H1 (cell line): ENCODE measurements around the gene TRAF1. TPM values are rescaled to one million over a fixed set of nuclear protein-coding genes. Genes with fewer than 3 reads are reported as not detected.

ENCODE experiments used
- CTCF ChIA-PET: fragments of 300-600 bp; sonication (Branson Sonifier 250); formaldehyde crosslinking; loops from one replicate; lab custom pipeline; 2021; ENCODE audit not compliant: partially characterized antibody; lab: Charles Lee
- POLR2A ChIA-PET: fragments of 300-600 bp; sonication (Branson Sonifier 250); formaldehyde crosslinking; loops from one replicate; lab custom pipeline; 2021; ENCODE audit warnings: inconsistent platforms; ENCODE audit not compliant: partially characterized antibody; lab: Charles Lee
- DNase-seq, 2 experiments: peaks; one replicate each; pipeline versions ENCODE4 v3.0.0 to v3.0.0-alpha.2; 2010 to 2022; ENCODE audit warnings: low spot score in 2 of 2, low read depth in 1 of 2, mixed read lengths in 1 of 2
- FAIRE-seq: peaks from 2 replicates; lab custom pipeline; 2011; peaks lifted over from hg19 to GRCh38; lab: Jason Lieb, UNC
- H2AFZ ChIP-seq: 2 replicates; pipeline ENCODE4 v1.8.1; 2012; ENCODE audit warnings: low read length, inconsistent platforms
- H2AK5ac ChIP-seq: 2 replicates; pipeline ENCODE4 v1.6.1; 2013; ENCODE audit warnings: low read depth, low read length
- H2BK120ac ChIP-seq: replicated peaks from 2 replicates; pipeline ENCODE3; 2013; ENCODE audit warnings: low read depth, low read length, inconsistent platforms
- H2BK12ac ChIP-seq: 2 replicates; pipeline ENCODE4 v1.6.1; 2013; ENCODE audit warnings: low read depth, low read length
- H2BK15ac ChIP-seq: 2 replicates; pipeline ENCODE4 v1.6.1; 2013; ENCODE audit warnings: low read length
- H2BK20ac ChIP-seq: 2 replicates; pipeline ENCODE4 v1.6.1; 2013; ENCODE audit warnings: low read length
- H2BK5ac ChIP-seq: 2 replicates; pipeline ENCODE4 v1.6.1; 2013; ENCODE audit warnings: low read depth, low read length
- H3K14ac ChIP-seq: 2 replicates; pipeline ENCODE4 v1.6.1; 2013; ENCODE audit warnings: inconsistent platforms; ENCODE audit not compliant: insufficient read length
- H3K18ac ChIP-seq: 2 replicates; pipeline ENCODE4 v1.6.1; 2013; ENCODE audit warnings: low read length; ENCODE audit errors: extremely low read depth
- H3K23ac ChIP-seq: 2 replicates; pipeline ENCODE4 v1.6.1; 2013; ENCODE audit warnings: inconsistent platforms; ENCODE audit not compliant: insufficient read length
- H3K23me2 ChIP-seq: 2 replicates; pipeline ENCODE4 v1.6.1; 2013; ENCODE audit warnings: low read depth, low read length
- H3K27ac ChIP-seq: 2 replicates; pipeline ENCODE4 v1.6.1; 2011; ENCODE audit warnings: low read depth, low read length, inconsistent platforms
- H3K27me3 ChIP-seq, 4 experiments: replicated peaks in 1 of 4; 1 replicate in 1 of 4; 2 replicates in 3 of 4; pipeline versions ENCODE4 v1.6.1 to v1.8.1; 2011 to 2013; ENCODE audit warnings: low read length in 3 of 4, mild to moderate bottlenecking in 3 of 4, inconsistent platforms in 2 of 4, mixed read lengths in 2 of 4, moderate library complexity in 1 of 4; ENCODE audit not compliant: control insufficient read depth in 3 of 4, insufficient read depth in 3 of 4; ENCODE audit errors: extremely low read depth in 1 of 4
- H3K36me3 ChIP-seq, 4 experiments: 2 replicates each; pipeline versions ENCODE4 v1.6.1 to v1.8.1; 2011 to 2013; ENCODE audit warnings: mild to moderate bottlenecking in 4 of 4, low read length in 3 of 4, moderate library complexity in 2 of 4, control low read depth in 1 of 4, inconsistent platforms in 1 of 4; ENCODE audit not compliant: insufficient read depth in 4 of 4, control insufficient read depth in 2 of 4
- H3K4ac ChIP-seq: replicated peaks from 2 replicates; pipeline ENCODE3; 2013; ENCODE audit warnings: low read length, low read depth, mixed read lengths, inconsistent platforms; ENCODE audit not compliant: insufficient read length
- H3K4me1 ChIP-seq, 4 experiments: replicated peaks in 1 of 4; 1 replicate in 1 of 4; 2 replicates in 3 of 4; pipeline versions ENCODE4 v1.6.1 to v1.8.1; 2011 to 2013; ENCODE audit warnings: low read length in 3 of 4, inconsistent platforms in 2 of 4, mixed read lengths in 1 of 4; ENCODE audit not compliant: insufficient read depth in 4 of 4, control insufficient read depth in 3 of 4
- H3K4me2 ChIP-seq, 2 experiments: 2 replicates each; pipeline versions ENCODE4 v1.6.1 to v1.8.1; 2011 to 2013; ENCODE audit warnings: low read depth in 2 of 2, low read length in 2 of 2, control low read depth in 1 of 2, inconsistent platforms in 1 of 2, mild to moderate bottlenecking in 1 of 2; ENCODE audit not compliant: insufficient read depth in 1 of 2
- H3K4me3 ChIP-seq, 4 experiments: fragments of 200-600, 300-600 bp in 1 of 4; sonication (generic), shearing (Covaris generic), sonication (Bioruptor Twin) in 1 of 4; 2 replicates each; pipeline versions ENCODE4 v1.5.1 to v1.8.1; 2011 to 2016; ENCODE audit warnings: low read length in 4 of 4, low read depth in 3 of 4, control low read depth in 2 of 4, inconsistent platforms in 2 of 4, mild to moderate bottlenecking in 2 of 4, mixed read lengths in 1 of 4, moderate library complexity in 1 of 4; ENCODE audit not compliant: insufficient read depth in 2 of 4; ENCODE audit errors: extremely low read depth in 1 of 4
- H3K56ac ChIP-seq: replicated peaks from 2 replicates; pipeline ENCODE3; 2013; ENCODE audit warnings: low read depth, mild to moderate bottlenecking, mixed read lengths, low read length, inconsistent platforms; ENCODE audit not compliant: insufficient read length
- H3K79me1 ChIP-seq: 2 replicates; pipeline ENCODE4 v1.6.1; 2013; ENCODE audit warnings: low read depth, low read length, control low read depth
- H3K79me2 ChIP-seq, 2 experiments: 2 replicates each; pipeline versions ENCODE4 v1.6.1 to v1.8.1; 2012 to 2013; ENCODE audit warnings: low read length in 2 of 2, mild to moderate bottlenecking in 2 of 2, inconsistent platforms in 1 of 2; ENCODE audit not compliant: insufficient read depth in 2 of 2, control insufficient read depth in 1 of 2
- H3K9ac ChIP-seq, 4 experiments: replicated peaks in 1 of 4; 1 replicate in 1 of 4; 2 replicates in 3 of 4; pipeline versions ENCODE4 v1.6.1 to v1.8.1; 2011 to 2013; ENCODE audit warnings: low read depth in 3 of 4, low read length in 3 of 4, control low read depth in 2 of 4, mild to moderate bottlenecking in 2 of 4, moderate library complexity in 2 of 4, inconsistent platforms in 1 of 4; ENCODE audit errors: extremely low read depth in 1 of 4
- H3K9me3 ChIP-seq, 2 experiments: 2 replicates each; pipeline versions ENCODE4 v1.6.1 to v1.8.1; 2012 to 2013; ENCODE audit warnings: mild to moderate bottlenecking in 2 of 2, moderate library complexity in 2 of 2, control low read depth in 1 of 2, inconsistent platforms in 1 of 2, low read depth in 1 of 2, low read length in 1 of 2, mixed read lengths in 1 of 2; ENCODE audit not compliant: insufficient read depth in 2 of 2
- H4K20me1 ChIP-seq, 2 experiments: replicated peaks in 1 of 2; 2 replicates each; pipeline versions ENCODE3 to v1.8.1; 2011 to 2013; ENCODE audit warnings: inconsistent platforms in 2 of 2, low read length in 2 of 2, mild to moderate bottlenecking in 1 of 2; ENCODE audit not compliant: insufficient read depth in 2 of 2, control insufficient read depth in 1 of 2
- H4K5ac ChIP-seq: 2 replicates; pipeline ENCODE4 v1.6.1; 2013; ENCODE audit warnings: low read length, low read depth, mixed read lengths, inconsistent platforms; ENCODE audit not compliant: insufficient read length
- H4K8ac ChIP-seq: 2 replicates; pipeline ENCODE4 v1.8.0; 2013; ENCODE audit warnings: mild to moderate bottlenecking, moderate library complexity, low read length, inconsistent platforms; ENCODE audit not compliant: insufficient read depth; ENCODE audit errors: extremely low read depth
- H4K91ac ChIP-seq: replicated peaks from 2 replicates; pipeline ENCODE3; 2013; ENCODE audit warnings: low read length, mixed read lengths, inconsistent platforms; ENCODE audit not compliant: insufficient read length
- CEBPB ChIP-seq: IDR thresholded peaks from 2 replicates; pipeline ENCODE4 v1.6.1; 2012; ENCODE audit warnings: low read depth, low read length
- CHD1 ChIP-seq: IDR thresholded peaks from 2 replicates; pipeline ENCODE4 v1.6.1; 2012; ENCODE audit warnings: low read depth, low read length, improper control_type of control experiment
- CHD2 ChIP-seq: IDR thresholded peaks from 2 replicates; pipeline ENCODE4 v1.6.1; 2012; ENCODE audit warnings: low read length, improper control_type of control experiment
- POLR2A ChIP-seq, 2 experiments: IDR thresholded peaks; 1 replicate in 1 of 2; 2 replicates in 1 of 2; pipeline ENCODE4 v1.6.1; 2011; ENCODE audit warnings: low read depth in 2 of 2, low read length in 2 of 2, mild to moderate bottlenecking in 2 of 2; ENCODE audit errors: control extremely low read depth in 1 of 2
- POLR2AphosphoS5 ChIP-seq: IDR thresholded peaks from 2 replicates; pipeline ENCODE4 v1.6.1; 2011; ENCODE audit warnings: low read depth, low read length
- POU5F1 ChIP-seq: IDR thresholded peaks from 2 replicates; pipeline ENCODE4 v1.6.1; 2011; ENCODE audit warnings: low read depth, mild to moderate bottlenecking, low read length, moderate library complexity
- RXRA ChIP-seq: IDR thresholded peaks from 2 replicates; pipeline ENCODE4 v1.6.1; 2011; ENCODE audit warnings: low read depth, mild to moderate bottlenecking, low read length, moderate library complexity; ENCODE audit not compliant: insufficient read depth
- SP1 ChIP-seq: IDR thresholded peaks from 2 replicates; pipeline ENCODE4 v1.6.1; 2011; ENCODE audit warnings: low read depth, low read length
- TEAD4 ChIP-seq: IDR thresholded peaks from 2 replicates; pipeline ENCODE4 v1.6.1; 2012; ENCODE audit warnings: low read depth, low read length, inconsistent platforms, mixed read lengths
- WGBS, 2 experiments: shearing (Covaris generic) in 1 of 2; methylation state at CpG; one replicate each; pipeline versions ENCODE4 v1.1.6 to v1.1.7; 2013 to 2015; ENCODE audit warnings: low lambda C conversion rate in 2 of 2, mixed read lengths in 2 of 2, inconsistent platforms in 1 of 2, low coverage in 1 of 2, missing lambda C conversion rate in 1 of 2; ENCODE audit not compliant: insufficient replicate concordance in 2 of 2, insufficient coverage in 1 of 2, insufficient read length in 1 of 2; ENCODE audit errors: extremely low coverage in 1 of 2, missing lambda C conversion rate in 1 of 2; 5-methylcytosine and 5-hydroxymethylcytosine counted together
- polyA plus RNA-seq, 7 experiments: library from polyadenylated mRNA; depleted of rRNA in 3 of 7; stranded (reverse) in 5 of 7; unstranded in 2 of 7; fragments of >200 nt in 5 of 7; fragments of 200-250 nt in 2 of 7; gene quantifications; 1 replicate in 5 of 7; 2 replicates in 1 of 7; 4 replicates in 1 of 7; pipeline versions ENCODE4 v1.2.1 to v1.2.3, GENCODE V29; 2011 to 2013; ENCODE audit warnings: missing spikeins in 2 of 7, mixed read lengths in 2 of 7
- total RNA-seq: library from RNA; stranded (reverse); fragmentation: NEBNext Ultra II Directional; extraction: Animal tissue kit (Norgen Biotek cat#: 25700); gene quantifications from 2 replicates; pipeline ENCODE4 v1.2.1, GENCODE V29; 2021
- TF ChIP-seq, protein P1 (sequence below): IDR thresholded peaks from 2 replicates; pipeline ENCODE4 v1.6.1; 2012; ENCODE audit warnings: inconsistent platforms
- TF ChIP-seq, protein P2 (sequence below): IDR thresholded peaks from 2 replicates; pipeline ENCODE4 v1.6.1; 2012; ENCODE audit warnings: inconsistent platforms

TRAF1 gene
- total and polyA plus RNA-seq, 2 of the 8 experiments (the other 6 are each of a cell fraction or from before 2014, with no cell fraction given): 1.6 to 3.2 TPM

DNA sequence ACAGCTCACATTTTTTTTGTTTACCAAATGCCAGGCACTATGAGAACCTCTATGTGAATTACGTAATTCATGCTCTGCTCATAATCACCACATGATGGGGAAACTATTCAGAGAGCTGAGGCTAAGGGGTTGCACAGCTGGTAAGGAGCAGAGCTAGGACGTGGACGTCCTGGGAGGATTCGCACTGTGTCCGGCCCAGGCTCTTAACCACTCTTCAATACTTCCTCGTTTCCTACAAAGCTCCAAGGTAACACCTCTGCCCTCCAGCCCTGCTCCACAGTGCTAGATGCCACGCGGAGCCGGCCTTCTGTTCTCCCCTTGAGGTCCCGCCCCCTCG, 58.3 kb downstream of the TRAF1 start:
- 0 out of 2 replicates have a peak overlapping the region, but pooled peaks have one; percentile 69 for H2AFZ ChIP-seq
- no peak overlapping the region; the same call in 1 of the 2 replicates for H2BK12ac ChIP-seq
- H2AK5ac ChIP-seq: no peak overlapping the region
- FAIRE-seq: no peak
- no peak overlapping the region for H3K9ac ChIP-seq
- H2BK15ac ChIP-seq: no peak overlapping the region
- no peak overlapping the region for H2BK120ac ChIP-seq
- CTCF ChIA-PET: interaction anchor here (0.7 to 10.5 kb wide), 13 partner anchors 8 to 257 kb away, joined by 3 to 108 read pairs (median 3); no protein-coding TSS in a partner anchor
- H4K8ac ChIP-seq: no peak overlapping the region
- no peak for TF ChIP-seq RXRA
- peak; percentile 47; the same call in 1 of the 2 replicates for TF ChIP-seq POLR2AphosphoS5
- TF ChIP-seq TEAD4: 0 out of 2 replicates have a peak, but pooled peaks have one; percentile 18
- TF ChIP-seq CHD2: no peak
- TF ChIP-seq POLR2A (IDR thresholded peaks at IDR 0.05; ENCODE audit: control extremely low read depth in 1 of 2, low read depth in 2 of 2, low read length in 2 of 2): peak in 1 of 2 experiments; percentile 58; a peak in 1 of 3 replicates
- TF ChIP-seq POU5F1: no peak
- TF ChIP-seq CEBPB: peak; percentile 46; the same call in 1 of the 2 replicates
- TF ChIP-seq, protein P1, sequence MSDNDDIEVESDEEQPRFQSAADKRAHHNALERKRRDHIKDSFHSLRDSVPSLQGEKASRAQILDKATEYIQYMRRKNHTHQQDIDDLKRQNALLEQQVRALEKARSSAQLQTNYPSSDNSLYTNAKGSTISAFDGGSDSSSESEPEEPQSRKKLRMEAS: peak; percentile 96
- TF ChIP-seq CHD1: no peak
- TF ChIP-seq, protein P2, sequence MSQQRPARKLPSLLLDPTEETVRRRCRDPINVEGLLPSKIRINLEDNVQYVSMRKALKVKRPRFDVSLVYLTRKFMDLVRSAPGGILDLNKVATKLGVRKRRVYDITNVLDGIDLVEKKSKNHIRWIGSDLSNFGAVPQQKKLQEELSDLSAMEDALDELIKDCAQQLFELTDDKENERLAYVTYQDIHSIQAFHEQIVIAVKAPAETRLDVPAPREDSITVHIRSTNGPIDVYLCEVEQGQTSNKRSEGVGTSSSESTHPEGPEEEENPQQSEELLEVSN: peak; percentile 91
- TF ChIP-seq SP1: 0 out of 2 replicates have a peak, but pooled peaks have one; percentile 43
- DNase-seq: no peak
- H3K4me3 ChIP-seq: peak overlapping the region in 3 of 4 experiments; percentile 6 to 51 (median 19); a peak in 5 of 8 replicates
- no peaks in the 10 kb centered on the region for H4K20me1 ChIP-seq
- no peak overlapping the region for H3K4ac ChIP-seq
- H2BK5ac ChIP-seq: no peak overlapping the region
- H3K18ac ChIP-seq: 0 out of 2 replicates have a peak overlapping the region, but pooled peaks have one; percentile 55
- H3K4me1 ChIP-seq: peaks cover 6 to 25% (median 13%) of the 10 kb centered on the region in 4 experiments
- H3K79me2 ChIP-seq: no peaks in the 10 kb centered on the region
- no peak overlapping the region for H3K56ac ChIP-seq
- H3K9me3 ChIP-seq: no peaks in the 10 kb centered on the region
- 34% methylated on average over 6 of the region's 11 CpGs; no CpG with 5 or more reads in 1 of the 2 experiments for WGBS, 2 experiments
- H3K27me3 ChIP-seq: no peaks in the 10 kb centered on the region; a peak in 2 of 7 replicates
- H3K4me2 ChIP-seq: peak overlapping the region; percentile 3 to 66; a peak in 3 of 4 replicates
- no peak overlapping the region for H4K5ac ChIP-seq
- no peaks in the 10 kb centered on the region; a peak in 3 of 8 replicates for H3K36me3 ChIP-seq
- POLR2A ChIA-PET: interaction anchor here (1.6 to 8.4 kb wide), 2 partner anchors 13 to 75 kb away, joined by 5 to 61 read pairs; partner anchors contain the start of gene FBXW2
- H3K23me2 ChIP-seq: 0 out of 2 replicates have a peak, but pooled peaks cover 1% of the 10 kb centered on the region
- H3K23ac ChIP-seq: no peak overlapping the region
- peak overlapping the region; percentile 32; the same call in 1 of the 2 replicates for H3K27ac ChIP-seq
- no peak overlapping the region for H2BK20ac ChIP-seq
- no peaks in the 10 kb centered on the region for H3K79me1 ChIP-seq
- H3K14ac ChIP-seq: no peak overlapping the region
- H4K91ac ChIP-seq: no peak overlapping the region
